GM18909 (cell line): Measurements from ENCODE around the gene PKHD1.

ENCODE experiments used
- ATAC-seq: cut with Tn5 transposase; IDR thresholded peaks from one replicate; pipeline ENCODE4 v1.9.1; 2021; ENCODE audit warnings: mild to moderate bottlenecking; ENCODE audit not compliant: unreplicated experiment, poor library complexity

The PKHD1 gene

GRCh38 chr6:52046456-52046855 lies 41.0 kb downstream of the PKHD1 start:
- ATAC-seq, result no peak

GRCh38 chr6:52045481-52045880 lies 41.9 kb downstream of the PKHD1 start:
- no peak for ATAC-seq

GRCh38 chr6:52045033-52045432 lies 42.4 kb downstream of the PKHD1 start:
- ATAC-seq, result no peak

GRCh38 chr6:52042141-52042885 lies 45.1 kb downstream of the PKHD1 start:
- no peak for ATAC-seq

GRCh38 chr6:52041134-52041533 lies 46.3 kb downstream of the PKHD1 start:
- ATAC-seq, result no peak

GRCh38 chr6:52027699-52028098 lies 59.7 kb downstream of the PKHD1 start:
- no peak for ATAC-seq

GRCh38 chr6:52024451-52025068 lies 62.9 kb downstream of the PKHD1 start:
- ATAC-seq, result no peak

- no peak for ATAC-seq
These were observed 64.7 kb downstream of the PKHD1 start for GRCh38 chr6:52022675-52023074.

- no peak for ATAC-seq
These were observed 66.4 kb downstream of the PKHD1 start for GRCh38 chr6:52020945-52021570.

- ATAC-seq, result no peak
These were observed 67.5 kb downstream of the PKHD1 start for GRCh38 chr6:52019881-52020280.

GRCh38 chr6:52019092-52019491 lies 68.3 kb downstream of the PKHD1 start:
- no peak for ATAC-seq

- ATAC-seq, result no peak
These were observed 70.3 kb downstream of the PKHD1 start for GRCh38 chr6:52016915-52017748.

GRCh38 chr6:52015953-52016352 lies 71.5 kb downstream of the PKHD1 start:
- no peak for ATAC-seq

GRCh38 chr6:52014391-52014790 lies 73.0 kb downstream of the PKHD1 start:
- ATAC-seq, result no peak

- no peak for ATAC-seq
These were observed 74.4 kb downstream of the PKHD1 start for GRCh38 chr6:52013035-52013434.

- no peak for ATAC-seq
These were observed 74.8 kb downstream of the PKHD1 start for GRCh38 chr6:52012582-52012981.

GRCh38 chr6:52010806-52011205 lies 76.6 kb downstream of the PKHD1 start:
- ATAC-seq, result no peak

- ATAC-seq, result no peak
These were observed 77.3 kb downstream of the PKHD1 start for GRCh38 chr6:52010145-52010544.

- ATAC-seq, result no peak
These were observed 77.8 kb downstream of the PKHD1 start for GRCh38 chr6:52009466-52010140.

GRCh38 chr6:52000064-52000463 lies 87.3 kb downstream of the PKHD1 start:
- no peak for ATAC-seq
